HG02970 (cell line): ENCODE results near the gene TWSG1.
"Not testable (repeated sequence)": the region's sequence is repeated elsewhere in the genome, so short reads cannot be mapped to it uniquely, and the experiment has no call there.

Experiments used
- ATAC-seq: cut with Tn5 transposase; IDR thresholded peaks from one replicate; pipeline ENCODE4 v1.9.1; 2021; ENCODE audit warnings: mild to moderate bottlenecking, moderate library complexity, moderate number of reproducible peaks; ENCODE audit not compliant: unreplicated experiment, low FRiP score

The TWSG1 gene

DNA sequence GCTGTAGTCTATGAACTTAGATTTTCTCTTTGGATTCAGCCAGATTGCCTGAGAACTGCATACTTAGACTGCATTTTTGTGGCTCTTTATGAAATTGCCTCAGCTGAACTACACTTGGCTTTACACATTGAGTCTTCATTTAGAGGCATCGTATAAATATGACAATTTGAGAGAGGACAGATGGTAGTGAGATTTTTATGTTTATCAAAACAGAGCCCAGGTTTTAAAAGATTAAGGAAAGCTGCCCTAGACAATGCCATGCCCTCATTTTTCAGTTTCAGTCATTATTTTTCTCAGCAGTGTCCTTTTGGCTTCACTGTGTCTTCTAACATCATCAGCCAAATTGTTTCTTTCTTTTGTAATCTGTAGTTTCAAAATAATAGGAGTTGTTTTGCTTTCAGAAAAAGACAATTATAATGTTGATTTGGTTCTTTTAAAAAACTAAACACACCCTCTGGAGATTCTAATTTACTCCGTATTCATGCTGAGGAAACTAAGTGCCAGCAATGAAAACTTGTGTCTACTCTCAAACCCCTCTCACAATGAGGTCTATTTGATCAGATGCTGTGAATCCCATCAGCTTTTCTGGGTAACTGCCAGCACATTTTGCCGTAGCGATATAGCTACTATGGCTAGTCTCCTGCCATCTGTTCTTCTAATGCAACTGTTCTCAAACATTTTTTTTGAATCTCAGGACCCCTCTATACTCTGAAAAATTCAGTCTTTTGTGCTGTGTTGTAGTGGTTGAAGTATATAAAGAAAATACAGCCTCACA lies 46.2 kb downstream of the TWSG1 start:
- no peak for ATAC-seq

DNA sequence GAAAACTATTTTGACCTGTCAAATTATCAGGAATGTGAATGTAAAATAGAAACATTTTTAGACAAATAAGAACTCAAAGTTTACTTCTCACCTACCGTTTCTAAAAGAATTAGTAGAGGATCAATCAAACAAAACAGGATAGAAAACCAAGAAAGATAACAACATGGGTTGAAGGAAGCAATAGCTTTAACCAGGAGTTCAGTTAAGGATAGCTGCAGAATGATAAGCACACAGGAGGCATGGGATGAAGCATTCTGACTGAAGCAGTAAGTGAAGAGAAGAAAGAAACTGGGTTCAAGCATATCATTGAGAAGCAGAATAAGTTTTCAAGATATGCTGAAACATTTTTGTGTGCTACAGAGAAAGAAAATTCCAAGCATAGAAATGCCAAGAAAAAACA lies 52.3 kb downstream of the TWSG1 start:
- no peak for ATAC-seq

DNA sequence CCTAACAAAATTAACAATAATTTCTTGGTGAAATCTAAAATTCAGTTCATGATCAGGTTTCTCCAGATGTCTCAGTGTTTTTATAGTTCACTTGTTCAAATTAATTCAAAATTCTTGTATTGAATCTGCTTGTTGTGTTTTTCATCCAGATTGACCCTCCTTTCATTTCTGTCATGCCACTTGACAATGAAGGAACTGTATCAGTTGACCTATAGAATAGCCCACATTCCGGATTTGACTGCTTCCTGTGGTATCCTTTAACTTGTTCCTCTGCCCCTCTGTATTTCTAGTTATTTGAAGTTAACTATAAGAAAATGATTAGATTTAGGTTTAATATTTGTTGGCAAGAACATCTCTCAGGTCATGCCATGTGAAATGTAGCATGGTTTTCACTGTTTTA lies 53.3 kb downstream of the TWSG1 start:
- no peak for ATAC-seq

- no peak for ATAC-seq
These were observed 55.1 kb downstream of the TWSG1 start for GRCh38 chr18:9389706-9390105.

DNA sequence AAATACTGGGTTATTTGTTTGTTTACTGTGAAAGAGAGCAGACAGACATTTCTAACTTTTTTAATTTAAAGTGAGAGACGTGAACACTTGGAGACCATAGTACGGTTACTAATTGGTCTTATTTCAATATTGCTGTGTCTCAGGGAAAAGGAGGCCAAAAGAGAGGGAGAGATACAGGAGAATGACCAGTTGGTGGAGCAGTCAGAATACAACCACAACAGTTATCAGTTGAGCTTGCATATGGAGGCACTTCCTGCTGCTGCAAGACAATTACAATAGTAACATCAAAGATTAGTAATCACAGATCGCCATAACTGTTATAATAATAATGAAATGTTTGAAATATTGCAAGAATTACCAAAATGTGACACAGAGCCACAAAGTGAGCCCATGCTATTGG lies 58.2 kb downstream of the TWSG1 start:
- no peak for ATAC-seq

- ATAC-seq = no peak
These were observed 59.5 kb downstream of the TWSG1 start for GRCh38 chr18:9394046-9394445.

GRCh38 chr18:9400197-9400596 lies 65.6 kb downstream of the TWSG1 start:
- no peak for ATAC-seq

GRCh38 chr18:9401176-9401575 lies 66.6 kb downstream of the TWSG1 start:
- ATAC-seq = no peak

- not testable (repeated sequence) for ATAC-seq
These were observed 67.9 kb downstream of the TWSG1 start for GRCh38 chr18:9402358-9403007.

DNA sequence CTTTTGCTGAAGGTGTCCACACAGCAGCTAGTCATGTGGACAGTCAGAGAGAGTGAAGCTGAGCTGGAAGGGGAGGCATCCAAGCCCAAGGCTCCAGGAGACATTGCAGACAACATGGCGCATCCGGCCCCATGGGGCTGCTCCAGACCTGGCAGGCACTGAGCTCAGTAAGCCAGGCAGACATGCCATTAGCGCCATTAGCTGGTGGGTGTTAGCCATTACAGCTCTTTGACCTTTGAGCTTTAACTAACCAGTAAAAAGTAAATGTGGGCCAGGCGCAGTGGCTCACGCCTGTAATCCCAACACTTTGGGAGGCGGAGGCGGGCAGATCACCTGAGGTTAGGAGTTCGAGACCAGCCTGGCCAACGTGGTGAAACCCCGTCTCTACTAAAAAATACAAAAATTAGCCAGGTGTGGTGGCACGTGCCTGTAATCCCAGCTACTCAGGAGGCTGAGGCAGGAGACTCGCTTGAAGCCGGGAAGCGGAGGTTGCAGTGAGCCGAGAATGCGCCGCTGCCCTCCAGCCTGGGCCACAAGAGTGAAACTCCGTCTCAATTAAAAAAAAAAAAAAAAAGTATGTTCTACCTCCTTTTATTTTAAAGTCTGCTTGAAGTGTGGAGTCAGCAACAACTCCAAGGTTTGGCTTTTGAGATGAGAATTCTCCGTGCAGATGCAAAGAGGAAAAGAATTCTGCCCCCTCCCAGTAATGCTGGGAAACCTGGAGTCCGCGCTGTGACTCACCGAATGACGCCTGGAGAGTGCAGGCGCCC lies 69.4 kb downstream of the TWSG1 start:
- ATAC-seq = no peak

- ATAC-seq = no peak
These were observed 70.0 kb downstream of the TWSG1 start for GRCh38 chr18:9404565-9405060.

DNA sequence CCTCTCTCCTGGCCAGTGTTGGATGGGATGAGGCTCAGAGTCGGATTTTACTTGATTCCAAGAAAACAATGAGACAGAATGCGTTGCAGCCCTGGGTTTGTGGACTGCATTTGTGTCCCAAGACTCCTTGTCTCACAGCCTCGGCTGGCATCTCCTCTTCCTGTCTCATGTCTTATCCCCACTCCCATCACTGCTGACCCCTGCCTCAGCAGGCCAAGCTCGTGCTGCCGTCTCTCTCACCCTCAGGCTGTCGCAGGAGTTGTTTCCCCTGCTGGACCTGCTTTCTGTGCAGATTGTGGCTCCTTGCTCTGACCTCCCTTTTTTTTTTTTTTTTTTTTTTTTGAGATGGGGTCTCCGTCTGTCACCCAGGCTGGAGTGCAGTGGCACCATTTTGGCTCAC lies 70.6 kb downstream of the TWSG1 start:
- no peak for ATAC-seq

- ATAC-seq = no peak
These were observed 71.4 kb downstream of the TWSG1 start for GRCh38 chr18:9405977-9406376.

DNA sequence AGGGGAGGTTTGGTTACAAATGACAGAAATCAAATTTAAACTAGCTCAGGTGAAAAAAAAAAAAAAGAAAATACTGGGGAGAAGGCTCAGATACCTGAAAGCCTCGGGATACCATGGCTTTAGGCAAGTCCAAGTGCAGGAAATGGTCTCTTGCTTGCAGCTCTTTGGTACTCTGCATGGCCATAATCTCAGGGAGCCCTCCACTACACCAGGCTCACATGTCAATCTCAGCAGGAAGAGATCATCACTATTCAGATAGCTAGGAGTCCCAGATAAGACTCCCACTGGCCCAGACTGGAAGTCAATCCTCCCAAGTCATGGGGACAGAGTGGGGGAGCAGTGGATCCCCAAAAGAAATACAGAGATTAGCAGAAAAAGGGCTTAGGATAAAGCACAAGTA lies 75.9 kb downstream of the TWSG1 start:
- ATAC-seq = no peak

- ATAC-seq = no peak
These were observed 79.0 kb downstream of the TWSG1 start for GRCh38 chr18:9413576-9413975.

DNA sequence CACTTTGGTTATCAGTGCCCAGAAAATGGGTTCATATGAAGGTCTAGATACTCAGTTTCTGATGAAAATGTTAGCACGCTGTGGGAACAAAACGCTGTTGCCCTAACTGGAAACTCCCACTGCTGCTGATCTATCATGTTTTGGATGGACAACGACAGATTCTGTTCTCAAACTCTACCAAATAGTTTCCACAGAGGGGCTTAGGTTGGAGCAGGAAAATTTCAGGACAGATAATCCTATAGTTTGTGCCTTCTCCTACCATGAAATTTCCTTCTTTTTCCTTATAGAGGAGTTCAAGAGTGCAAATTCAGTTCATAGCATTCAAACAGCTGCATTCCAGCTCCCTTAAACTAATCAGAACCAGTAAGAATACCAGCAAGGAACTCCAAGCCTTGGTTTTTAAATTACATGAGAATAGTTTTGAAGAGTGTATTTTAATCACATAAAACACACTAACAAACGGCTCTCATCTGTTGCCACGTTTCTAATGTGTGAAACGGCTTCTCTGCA lies 82.0 kb downstream of the TWSG1 start:
- no peak for ATAC-seq

DNA sequence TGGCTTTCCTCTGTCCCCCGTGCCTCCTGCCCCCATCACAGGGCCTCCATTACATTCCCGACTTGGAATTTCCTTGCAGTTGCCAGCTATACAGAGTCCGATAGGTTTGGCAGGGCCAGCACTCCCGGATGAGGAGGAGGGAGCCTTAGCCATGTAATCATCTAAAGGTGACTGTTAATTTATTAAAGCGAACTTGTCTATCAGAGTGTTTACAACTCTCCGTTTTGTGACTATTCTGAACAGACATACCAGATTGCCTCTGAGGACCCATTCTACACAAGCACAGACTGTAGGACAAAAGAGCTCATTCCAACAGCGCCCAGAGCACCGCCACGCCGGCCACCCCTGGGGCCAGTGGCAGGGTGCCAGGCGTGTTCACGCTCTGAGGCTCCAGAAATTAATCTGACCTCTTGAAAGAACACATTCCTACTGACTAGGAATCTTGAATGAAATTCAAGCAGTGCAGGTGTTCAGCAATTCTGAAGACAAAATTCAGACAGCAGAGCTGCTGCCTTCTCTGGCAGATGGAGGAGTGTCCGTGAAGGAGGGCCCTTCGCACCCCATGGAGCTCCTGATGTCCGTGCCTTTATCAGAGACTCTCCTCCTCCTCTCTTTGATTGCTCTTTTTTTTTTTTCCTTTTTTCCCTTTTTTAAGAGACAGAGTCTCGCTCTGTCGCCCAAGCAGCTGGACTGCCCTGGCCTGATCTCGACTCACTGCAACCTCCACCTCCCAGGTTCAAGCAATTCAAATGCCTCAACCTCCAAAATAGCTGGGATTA lies 82.7 kb downstream of the TWSG1 start:
- no peak for ATAC-seq

- no peak for ATAC-seq
These were observed 83.6 kb downstream of the TWSG1 start for GRCh38 chr18:9418047-9418690.

- ATAC-seq = no peak
These were observed 85.5 kb downstream of the TWSG1 start for GRCh38 chr18:9419956-9420631.
